ENCODE results near the gene MAT2A.
"Not testable (repeated sequence)": the region's sequence is repeated elsewhere in the genome, so short reads cannot be mapped to it uniquely, and the experiment has no call there.

Gene MAT2A

DNA sequence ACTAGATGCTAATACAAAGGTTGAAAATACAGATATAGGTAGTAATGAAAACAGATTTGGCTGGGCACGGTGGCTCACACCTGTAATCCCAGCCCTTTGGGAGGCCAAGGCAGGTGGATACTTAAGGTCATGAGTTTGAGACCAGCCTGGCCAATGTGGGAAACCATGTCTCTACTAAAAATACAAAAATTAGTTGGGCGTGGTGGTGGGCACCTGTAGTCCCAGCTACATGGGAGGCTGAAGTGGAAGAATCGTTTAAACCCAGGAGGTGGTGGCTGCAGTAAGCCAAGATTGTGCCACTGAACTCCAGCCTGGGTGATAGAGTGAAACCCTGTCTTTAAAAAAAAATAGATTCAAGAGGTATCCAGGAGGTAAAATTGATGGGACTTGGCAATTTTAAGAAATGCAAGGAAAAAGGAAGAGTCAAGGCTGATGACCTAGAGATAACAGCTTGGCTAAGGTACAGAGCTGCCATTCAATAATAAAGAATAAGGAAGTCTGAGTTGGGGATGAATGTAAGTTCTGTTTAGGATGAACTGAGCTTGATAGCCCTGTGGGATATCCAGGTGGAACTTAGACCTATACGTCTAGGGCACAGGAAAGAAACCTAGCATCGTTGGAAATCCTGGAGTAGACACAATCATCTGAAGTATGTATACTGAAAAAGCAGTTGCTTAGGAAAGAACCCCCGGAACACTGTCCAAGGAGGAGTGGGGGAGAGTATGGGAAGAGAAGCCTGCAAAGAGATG, 9.1 kb downstream of the MAT2A start:
- no peak for DNase-seq (ENCODE audit: low read depth in 2 of 2)

DNA sequence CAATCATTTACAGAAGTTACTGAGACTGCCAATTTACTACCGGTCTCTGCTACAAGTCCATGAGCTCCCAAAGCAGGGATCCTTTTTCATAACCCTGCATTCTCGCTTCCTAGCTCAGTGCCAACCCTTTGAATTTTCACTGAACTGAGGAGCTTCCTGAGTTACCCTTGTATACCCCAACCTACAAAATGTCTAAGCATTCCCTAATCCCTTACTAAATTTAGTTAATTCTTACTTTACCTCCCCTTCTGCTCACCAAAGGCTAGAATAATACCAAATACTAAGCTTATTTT, 9.6 kb downstream of the MAT2A start:
- DNase-seq (ENCODE audit: low read depth in 2 of 2), result no peak

DNA sequence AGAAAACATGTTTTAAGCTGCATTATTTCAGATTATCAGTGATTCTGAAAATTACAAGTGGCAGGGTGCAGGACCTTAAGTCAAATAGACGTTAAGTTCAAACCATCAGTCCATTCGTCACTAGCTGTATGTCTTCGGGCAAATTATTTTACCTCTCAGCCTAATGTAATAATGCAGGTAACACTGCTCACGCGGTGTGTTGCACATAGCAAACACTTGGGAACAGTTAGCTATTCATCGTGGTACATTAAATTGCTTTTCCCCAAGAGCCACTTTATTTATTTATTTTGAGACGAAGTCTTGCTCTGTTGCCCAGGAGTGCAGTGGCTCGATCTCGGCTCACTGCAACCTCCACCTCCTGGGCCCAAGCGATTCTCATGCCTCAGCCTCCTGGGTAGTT, 10.1 kb downstream of the MAT2A start:
- DNase-seq (ENCODE audit: low read depth in 2 of 2), result no peak

DNA sequence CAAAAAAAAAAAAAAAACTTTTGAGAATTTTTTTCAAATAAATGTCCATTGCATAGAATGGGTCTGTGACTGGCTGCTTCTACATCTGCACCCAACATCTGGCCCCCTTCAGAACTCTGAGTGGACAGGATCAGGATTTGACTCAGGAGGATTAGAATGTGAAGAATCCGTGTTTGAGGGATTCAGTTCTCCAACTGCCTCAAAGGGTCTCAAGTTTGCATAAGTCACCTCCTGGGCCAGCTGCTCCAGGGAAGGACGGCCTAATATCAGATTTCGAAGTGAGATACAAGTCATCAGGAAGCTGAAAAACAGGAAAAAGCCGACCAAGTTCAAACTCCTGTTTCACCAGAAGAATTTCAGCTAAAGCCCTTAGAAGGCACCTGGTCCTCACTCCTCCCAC, 10.9 kb downstream of the MAT2A start:
- DNase-seq (ENCODE audit: low read depth in 2 of 2), result peak; percentile 83 to 85

DNA sequence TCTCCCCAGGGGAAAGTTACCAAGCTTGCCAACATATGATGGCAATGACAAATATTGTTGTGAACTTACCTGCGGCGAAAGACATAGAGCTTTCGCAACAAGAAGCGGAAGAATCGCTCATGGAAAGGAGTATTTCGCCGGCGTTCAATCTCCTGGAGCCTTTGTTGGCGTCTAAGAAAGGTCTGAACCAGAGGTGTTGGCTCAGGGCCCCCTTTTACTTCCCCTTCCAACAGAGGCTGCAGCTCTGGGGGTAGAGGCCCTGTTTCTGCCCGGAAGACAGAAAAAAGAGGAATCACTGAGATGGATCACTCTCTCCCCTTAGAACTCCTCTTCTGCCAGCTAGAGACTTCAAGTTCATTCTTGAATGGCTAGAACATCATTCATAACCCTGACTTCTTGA, 11.5 kb downstream of the MAT2A start:
- no peak for DNase-seq (ENCODE audit: low read depth in 2 of 2)

DNA sequence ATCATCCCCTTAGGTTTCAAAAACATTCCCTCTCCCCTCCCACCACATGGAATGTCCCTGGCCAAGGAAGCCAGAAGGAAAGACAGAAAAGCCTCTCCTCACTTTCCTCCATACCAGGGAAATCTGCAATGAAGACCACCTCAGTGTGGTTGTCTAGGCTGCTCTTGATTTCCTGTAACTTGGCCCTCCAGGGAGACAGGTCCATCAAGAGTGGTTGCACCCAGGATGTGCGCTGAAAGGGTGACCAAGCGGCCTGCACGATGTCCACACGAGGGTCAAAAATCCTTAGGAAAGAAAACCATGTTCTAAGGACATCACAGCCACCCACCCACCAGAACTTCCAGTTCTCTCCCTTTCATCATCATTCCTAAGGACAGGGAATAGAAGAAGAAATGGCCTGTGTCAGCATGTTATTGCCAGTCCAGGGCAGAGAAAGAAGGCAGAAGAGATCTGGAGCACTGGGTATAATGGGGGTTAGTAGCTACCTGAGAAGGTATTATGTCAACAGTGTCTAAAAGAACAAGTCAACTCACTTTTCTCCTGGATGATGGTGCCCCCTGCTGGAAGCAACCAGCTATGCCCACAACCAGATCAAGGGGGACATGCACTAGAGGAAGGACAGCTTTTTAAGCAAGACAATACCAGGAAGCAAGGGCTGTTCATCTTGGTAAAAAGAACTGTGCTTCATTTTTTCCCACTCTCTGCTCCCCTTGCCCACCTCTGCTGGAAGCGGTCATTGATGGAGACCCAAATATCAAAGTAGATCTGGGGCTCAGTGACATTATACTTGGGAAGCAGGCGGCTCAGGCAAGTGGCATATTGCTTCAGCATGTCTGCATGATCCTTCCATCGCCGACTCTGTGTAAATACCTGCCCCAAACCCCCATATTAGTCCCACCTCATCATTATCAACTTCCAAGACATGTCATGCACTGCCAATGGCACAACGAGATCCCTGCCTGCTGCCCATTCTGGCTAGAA, 13.0 kb downstream of the MAT2A start:
- DNase-seq (ENCODE audit: low read depth in 2 of 2), result peak in 1 of 2 experiments; percentile 31

DNA sequence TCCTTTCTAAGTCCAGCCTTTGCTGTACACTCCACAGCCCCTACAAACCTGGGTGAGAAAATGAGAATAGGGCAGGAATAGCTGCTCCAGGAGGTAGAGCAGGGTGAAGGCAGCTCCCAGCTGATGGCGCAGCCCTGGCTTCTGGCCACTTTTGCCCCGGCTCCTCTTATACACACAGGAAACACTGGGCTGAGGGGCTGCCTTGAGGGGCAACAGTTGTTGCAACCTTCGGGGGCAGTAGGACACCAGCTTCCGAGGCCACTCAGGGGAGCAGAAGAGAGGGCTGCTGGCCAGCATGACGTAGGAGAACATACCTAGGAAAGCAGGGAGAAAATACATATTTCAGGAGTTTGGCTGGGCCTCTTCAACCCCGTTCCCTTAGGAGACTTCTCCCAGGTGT, 14.2 kb downstream of the MAT2A start:
- no peak for DNase-seq (ENCODE audit: low read depth in 2 of 2)

DNA sequence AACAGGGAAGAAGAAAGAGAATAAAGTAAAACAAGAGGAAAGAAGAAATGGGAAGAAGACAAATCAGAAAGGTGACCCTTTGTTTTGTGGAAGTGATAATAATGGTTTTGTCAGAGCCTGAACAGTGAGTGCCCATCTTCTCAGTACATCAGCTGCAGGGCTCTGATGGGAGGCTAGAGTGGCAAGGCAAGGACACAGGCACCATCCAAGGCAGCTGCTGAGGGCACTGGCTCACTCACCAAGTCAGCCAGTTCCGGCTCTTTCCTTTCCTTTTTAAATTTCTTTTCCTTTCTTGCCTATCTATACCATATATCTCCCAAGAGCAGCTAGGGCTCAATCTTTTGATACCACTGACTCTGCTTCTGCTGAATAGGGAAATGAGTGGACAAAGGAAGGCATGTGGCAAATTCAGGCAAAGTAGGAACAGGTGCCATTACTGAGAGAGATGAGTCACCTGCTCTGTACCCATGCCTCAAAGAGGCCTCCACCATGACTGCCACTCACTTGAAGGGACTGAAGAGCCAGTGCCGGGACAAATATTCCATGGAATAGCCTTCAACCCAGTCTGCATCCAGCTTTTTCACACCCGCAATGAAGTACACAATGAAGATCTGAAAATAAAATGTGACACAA, 16.1 kb downstream of the MAT2A start:
- no peak for DNase-seq (ENCODE audit: low read depth in 2 of 2)

DNA sequence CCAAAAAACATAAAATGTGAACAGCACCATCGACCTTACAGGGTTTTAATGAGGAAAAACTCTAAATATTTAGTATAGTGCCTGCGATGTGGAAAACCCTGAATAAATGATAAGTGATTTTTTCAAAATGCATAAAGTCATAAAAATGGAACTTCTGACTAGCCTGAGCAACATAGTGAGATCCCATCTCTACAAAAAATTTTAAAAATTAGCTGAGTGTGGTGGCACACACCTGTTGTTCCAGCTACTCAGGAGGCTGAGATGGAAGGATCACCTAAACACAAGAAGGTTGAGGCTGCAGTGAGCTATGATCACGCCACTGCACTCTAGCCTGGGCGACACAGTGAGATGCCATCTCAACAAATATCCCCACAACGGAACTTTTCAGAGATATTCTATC, 18.2 kb downstream of the MAT2A start:
- DNase-seq (ENCODE audit: low read depth in 2 of 2), result no peak

DNA sequence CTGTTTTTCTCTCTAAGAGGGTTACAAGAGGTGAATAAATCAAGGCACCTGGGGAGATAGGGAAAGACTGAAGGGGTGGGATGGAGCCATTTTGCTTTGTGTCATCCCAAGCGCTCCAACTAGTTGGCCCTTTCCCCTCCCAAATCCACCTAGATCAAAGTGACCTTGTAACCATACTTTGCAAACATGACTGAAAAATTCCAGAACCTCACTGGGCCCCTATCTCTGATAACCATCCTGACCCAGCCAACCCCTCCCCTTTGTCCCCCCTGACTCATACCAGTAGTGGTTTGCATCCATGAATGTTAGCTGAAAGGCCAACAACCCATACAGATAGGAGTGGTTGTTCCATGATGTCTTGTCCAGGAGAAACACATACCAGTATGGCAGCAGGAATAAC, 19.2 kb downstream of the MAT2A start:
- DNase-seq (ENCODE audit: low read depth in 2 of 2), result no peak

DNA sequence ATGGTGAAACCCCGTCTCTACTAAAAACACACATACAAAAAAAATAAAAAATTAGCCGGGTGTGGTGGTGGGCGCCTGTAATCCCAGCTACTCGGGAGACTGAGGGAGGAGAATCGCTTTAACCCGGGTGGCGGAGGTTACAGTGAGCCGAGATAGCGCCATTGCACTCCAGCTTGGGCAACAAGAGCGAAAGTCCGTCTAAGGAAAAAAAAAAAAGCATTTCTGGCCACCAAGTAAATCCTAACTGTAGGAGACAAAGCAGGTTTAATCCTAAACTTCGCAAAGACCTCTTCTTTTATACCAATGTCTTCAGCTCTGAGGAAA, 21.4 kb downstream of the MAT2A start:
- DNase-seq (ENCODE audit: low read depth in 2 of 2), result not testable (repeated sequence)

DNA sequence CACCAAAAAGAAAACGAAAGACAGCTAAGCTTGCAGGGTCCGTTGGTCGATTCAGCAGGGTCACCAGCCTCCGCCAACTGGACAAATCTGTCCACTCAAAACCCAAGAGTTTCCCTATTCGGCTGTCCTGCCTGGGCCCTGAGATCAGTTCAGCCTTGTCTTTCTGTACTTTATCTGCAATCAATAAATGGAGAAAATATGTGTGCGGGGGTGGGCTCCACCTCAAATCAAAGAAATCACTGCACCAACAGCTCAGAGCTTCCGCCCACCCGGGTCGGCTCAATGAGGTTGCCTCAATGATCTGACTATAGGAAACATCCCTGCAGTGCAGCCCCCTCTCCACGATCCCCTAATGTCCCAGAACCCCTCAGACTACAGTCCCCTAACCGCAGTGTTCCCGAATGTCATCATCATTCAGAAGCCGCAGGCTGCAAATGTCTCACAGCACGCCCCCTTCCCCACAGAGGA, 21.9 kb downstream of the MAT2A start:
- DNase-seq (ENCODE audit: low read depth in 2 of 2), result no peak

DNA sequence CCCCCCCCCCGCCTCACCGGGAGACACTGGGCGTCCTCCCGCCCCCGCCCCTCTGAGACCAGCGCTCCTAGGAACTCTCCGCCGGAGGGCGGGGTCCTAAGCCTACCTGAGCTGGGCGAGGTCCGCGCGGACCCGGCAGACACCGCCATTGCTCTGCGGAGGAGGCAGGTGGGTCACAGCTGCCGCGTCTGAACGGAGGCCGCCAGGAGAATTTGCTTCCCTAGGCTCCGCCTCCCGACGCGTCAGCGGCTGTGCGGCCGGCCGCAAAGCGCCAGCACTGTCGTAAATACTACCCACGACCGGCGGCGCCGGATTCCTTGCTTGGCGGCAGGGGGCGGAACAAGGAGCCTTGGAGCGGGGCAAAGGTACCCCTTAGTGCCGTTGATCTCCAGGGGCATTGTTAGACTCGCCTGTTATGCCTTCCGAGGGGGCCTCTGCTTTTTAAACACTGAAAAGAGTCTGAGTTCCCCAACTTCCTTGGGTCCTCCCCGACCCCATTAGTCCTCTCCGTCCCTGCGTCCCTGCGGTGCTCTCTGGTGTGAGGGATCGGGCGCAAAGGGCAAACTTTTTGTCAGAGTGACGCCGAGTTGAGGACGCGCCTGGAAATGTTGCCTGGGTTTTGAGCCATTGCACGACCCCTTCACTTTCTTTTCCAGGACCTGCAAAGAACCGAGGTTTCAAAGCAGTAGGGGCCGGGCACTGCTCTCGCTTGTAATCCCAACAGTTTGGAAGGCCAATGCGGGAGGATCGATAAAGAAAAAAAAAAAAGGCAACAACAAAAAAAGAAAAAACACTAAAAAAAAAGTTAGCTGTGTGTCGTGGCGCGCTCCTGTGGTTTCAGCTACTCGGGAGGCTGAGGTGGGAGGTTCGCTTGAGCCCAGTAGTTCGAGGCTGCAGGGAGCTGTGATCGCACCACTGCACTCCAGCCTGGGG, 22.6 kb downstream of the MAT2A start, which contains the start of gene GGCX:
Gene GGCX, minus strand, starts transcription at position 214 of the 933 bp plus-strand sequence. Its CDS starts 65 bp downstream, at position 149.
- peak; percentile 71 for DNase-seq (ENCODE audit: low read depth in 2 of 2)

DNA sequence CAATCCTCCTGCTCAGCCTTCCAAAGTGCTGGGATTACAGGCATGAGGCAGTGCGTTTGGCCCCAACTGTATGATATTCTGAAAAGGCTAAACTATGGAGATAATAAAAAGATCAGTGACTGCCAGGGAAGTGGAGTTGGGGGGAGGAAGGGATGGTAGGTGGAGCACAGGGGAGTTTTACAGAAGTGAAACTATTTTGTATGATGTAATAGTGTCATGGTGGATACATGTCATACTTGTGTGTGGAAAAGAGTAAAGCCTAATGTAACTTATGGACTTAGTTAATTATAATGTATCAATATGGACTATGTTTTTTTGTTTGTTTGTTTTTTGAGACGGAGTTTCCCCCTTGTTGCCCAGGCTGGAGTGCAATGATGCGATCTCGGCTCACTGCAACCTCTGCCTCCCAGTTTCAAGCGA, 25.2 kb downstream of the MAT2A start:
- DNase-seq (ENCODE audit: low read depth in 2 of 2), result no peak

DNA sequence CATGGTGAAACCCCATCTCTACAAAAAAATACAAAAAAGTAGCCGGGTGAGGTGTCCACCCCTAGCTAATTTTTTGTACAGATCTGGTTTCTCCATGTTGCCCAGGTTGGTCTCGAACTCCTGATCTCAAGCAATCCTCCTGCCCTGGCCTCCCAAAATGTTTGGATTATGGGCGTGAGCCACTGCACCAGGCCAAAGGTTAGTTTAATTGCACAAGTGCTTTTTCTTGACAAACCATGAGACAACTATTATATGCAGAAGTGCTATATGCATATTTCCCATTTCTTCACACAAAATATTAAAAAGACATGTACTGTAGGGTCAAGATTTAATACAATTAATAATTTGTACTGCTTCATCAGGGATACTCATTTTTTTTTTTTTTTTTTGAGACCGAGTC, 27.3 kb downstream of the MAT2A start:
- no peak for DNase-seq (ENCODE audit: low read depth in 2 of 2)

DNA sequence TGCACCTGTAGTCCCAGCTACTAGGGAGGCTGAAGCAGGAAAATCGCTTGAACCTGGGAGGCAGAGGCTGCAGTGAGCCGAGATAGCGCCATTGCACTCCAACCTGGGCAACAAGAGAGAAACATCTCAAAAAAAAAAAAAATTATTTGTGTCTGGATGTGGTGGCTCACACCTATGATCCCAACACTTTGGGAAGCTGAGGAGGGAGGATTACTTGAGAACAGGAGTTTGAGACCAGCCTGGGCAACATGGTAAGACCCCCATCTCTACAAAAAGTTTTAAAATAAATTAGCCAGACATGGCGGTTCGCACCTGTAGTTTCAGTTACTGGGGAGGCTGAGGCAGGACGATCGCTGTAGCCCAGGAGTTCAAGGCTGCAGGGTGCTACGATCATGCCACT, 36.8 kb downstream of the MAT2A start:
- no peak for DNase-seq (ENCODE audit: low read depth in 2 of 2)

DNA sequence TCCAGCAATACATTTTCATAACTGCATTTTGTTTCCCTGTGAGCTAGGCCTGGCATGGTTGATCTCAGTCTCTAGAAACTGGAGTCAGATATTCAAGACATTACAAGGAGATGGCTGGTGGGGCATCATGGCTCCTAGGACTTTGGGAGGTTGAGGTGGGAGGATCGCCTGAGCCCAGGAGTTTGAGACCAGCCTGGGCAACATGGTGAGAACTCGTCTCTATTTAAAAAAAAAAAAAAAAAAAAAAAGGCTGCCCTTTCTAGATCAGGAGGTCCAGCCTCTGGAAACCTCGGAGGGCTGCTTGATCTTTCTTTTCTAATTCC, 38.1 kb downstream of the MAT2A start:
- no peak for DNase-seq (ENCODE audit: low read depth in 2 of 2)

DNA sequence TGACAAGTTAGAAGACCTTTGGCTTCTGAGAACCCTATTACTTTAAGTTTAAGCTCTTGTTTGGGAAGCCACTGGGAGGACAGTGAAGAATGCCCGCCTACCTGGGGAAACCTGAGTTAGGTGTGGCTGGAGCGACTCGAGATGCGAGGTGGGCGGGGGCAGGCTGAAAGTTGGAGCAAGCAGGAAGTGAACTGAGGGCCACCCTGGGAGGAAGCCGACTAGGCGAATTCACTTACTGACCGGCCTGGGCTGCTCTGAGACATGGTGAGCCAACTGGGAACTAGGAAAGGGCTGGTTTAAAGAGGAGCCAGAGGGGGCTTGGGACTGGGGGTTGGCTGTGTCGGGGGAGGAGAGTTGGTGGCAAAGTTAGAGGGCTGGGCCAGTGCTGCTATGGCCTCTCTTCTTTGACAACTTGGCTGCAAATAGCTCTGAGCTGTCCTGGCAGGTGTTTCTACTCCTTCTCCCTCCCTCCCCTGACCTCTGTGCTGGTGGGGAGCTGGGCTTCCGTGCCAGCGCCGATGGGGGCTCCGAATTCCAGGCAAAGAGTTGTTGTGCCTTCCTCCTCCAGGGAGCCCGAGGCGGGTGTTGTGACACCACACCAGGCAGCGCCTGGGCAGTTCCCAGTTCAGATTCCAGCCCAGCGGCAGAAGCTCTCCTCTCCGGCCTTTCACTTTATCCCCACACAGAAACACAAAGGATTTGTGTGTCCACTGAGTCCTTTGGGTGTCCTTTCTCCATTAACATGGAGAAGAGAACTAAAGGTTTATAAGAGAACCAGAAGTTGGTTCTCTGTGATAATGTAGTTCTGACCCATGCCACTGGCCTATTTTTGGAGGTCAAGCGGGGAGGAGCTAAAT, 38.6 kb downstream of the MAT2A start, which contains the start of gene VAMP8:
Gene VAMP8, plus strand, starts transcription at position 201 of the 857 bp plus-strand sequence. Its CDS starts 61 bp downstream, at position 262.
- DNase-seq (ENCODE audit: low read depth in 2 of 2), result no peak

DNA sequence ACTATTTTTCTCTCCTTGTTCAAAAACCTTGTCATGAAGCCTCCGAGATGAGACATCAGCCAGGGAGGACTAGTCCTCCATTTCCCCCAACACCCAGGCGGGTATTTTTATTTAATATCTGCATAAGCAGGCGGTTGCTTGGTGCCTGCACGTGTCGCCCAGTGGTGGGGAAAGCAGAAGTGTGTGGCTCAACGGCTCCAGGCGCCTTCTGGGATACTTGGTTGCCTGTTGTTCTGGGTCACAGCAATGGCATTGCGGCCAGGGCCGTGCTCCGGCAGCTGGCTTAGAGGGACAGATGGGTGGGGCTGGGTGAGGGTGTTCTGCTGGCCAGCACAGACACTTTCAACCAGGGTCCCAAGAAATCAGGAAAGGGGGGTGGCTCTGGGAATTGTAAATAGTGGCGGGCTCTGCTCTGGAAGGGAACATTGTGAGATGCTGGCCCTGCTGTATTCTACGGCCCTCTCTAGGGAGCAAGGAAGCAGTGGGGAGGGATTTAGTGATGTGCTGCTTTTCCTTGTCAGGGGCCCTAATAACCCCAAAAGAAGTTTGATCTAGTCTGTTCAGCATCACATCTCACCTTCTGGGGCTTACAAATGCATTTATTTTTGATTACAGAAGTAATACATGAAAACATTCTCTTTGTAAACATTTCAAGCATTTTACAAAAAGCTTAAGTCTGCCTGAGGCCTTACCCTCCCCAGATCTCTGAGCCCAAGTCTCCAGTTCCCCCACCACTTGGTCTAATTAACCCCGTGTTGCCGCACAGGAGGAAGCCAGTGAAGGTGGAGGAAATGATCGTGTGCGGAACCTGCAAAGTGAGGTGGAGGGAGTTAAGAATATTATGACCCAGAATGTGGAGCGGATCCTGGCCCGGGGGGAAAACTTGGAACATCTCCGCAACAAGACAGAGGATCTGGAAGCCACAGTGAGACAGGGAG, 39.5 kb downstream of the MAT2A start:
- DNase-seq (ENCODE audit: low read depth in 2 of 2), result no peak
